ENCODE results near the gene RCAN1.

Gene RCAN1

GRCh38 chr21:34598931-34599400, 15.9 kb downstream of the RCAN1 start:
- DNase-seq, result peak in 1 of 2 experiments; percentile 52

- no peak for DNase-seq
Measured at GRCh38 chr21:34597406-34597805, 17.5 kb downstream of the RCAN1 start.

GRCh38 chr21:34596561-34597271, 18.2 kb downstream of the RCAN1 start:
- peak in 1 of 2 experiments; percentile 40 for DNase-seq

- no peak for DNase-seq
Measured at GRCh38 chr21:34595457-34595856, 19.5 kb downstream of the RCAN1 start.

GRCh38 chr21:34594566-34595234, 20.2 kb downstream of the RCAN1 start:
- no peak for DNase-seq

GRCh38 chr21:34593954-34594531, 20.9 kb downstream of the RCAN1 start:
- no peak for DNase-seq

GRCh38 chr21:34593423-34593822, 21.5 kb downstream of the RCAN1 start:
- peak; percentile 63 to 93 for DNase-seq

GRCh38 chr21:34592120-34592955, 22.6 kb downstream of the RCAN1 start:
- DNase-seq, result no peak

- peak; percentile 29 to 80 for DNase-seq
Measured at GRCh38 chr21:34590520-34590919, 24.4 kb downstream of the RCAN1 start.

- peak in 1 of 2 experiments; percentile 42 for DNase-seq
Measured at GRCh38 chr21:34589511-34590282, 25.2 kb downstream of the RCAN1 start.

GRCh38 chr21:34583926-34584563, 30.9 kb downstream of the RCAN1 start:
- no peak for DNase-seq

- no peak for DNase-seq
Measured at GRCh38 chr21:34582506-34583150, 32.3 kb downstream of the RCAN1 start.

GRCh38 chr21:34580181-34580700, 34.7 kb downstream of the RCAN1 start:
- DNase-seq, result no peak

- DNase-seq, result no peak
Measured at GRCh38 chr21:34579411-34579810, 35.5 kb downstream of the RCAN1 start.

- no peak for DNase-seq
Measured at GRCh38 chr21:34576041-34576511, 38.8 kb downstream of the RCAN1 start.

- no peak for DNase-seq
Measured at GRCh38 chr21:34574601-34575529, 40.0 kb downstream of the RCAN1 start.

GRCh38 chr21:34571994-34572393, 42.9 kb downstream of the RCAN1 start:
- no peak for DNase-seq

- DNase-seq, result no peak
Measured at GRCh38 chr21:34570313-34570712, 44.6 kb downstream of the RCAN1 start.

GRCh38 chr21:34569381-34569979, 45.4 kb downstream of the RCAN1 start:
- no peak for DNase-seq

All from NCI-H2081 (cell line).